H9 (cell line): ENCODE data around the gene RARS1. TPM values are rescaled to one million over a fixed set of nuclear protein-coding genes. Genes with fewer than 3 reads are reported as not detected.

Experiments used
- DNase-seq: peaks from one replicate; pipeline ENCODE4 v3.0.0-alpha.2; 2017
- H2AFZ ChIP-seq: one replicate; pipeline ENCODE4 v1.6.1; 2013; ENCODE audit warnings: mild to moderate bottlenecking, low read length, control low read depth, moderate library complexity
- H2AK5ac ChIP-seq: 2 replicates; pipeline ENCODE4 v1.6.1; 2013; ENCODE audit warnings: low read length, control low read depth, mixed read lengths; ENCODE audit not compliant: insufficient read length
- H2BK120ac ChIP-seq: one replicate; pipeline ENCODE4 v1.6.1; 2013; ENCODE audit warnings: low read depth, mild to moderate bottlenecking, low read length, control low read depth, inconsistent platforms; ENCODE audit not compliant: poor library complexity, severe bottlenecking
- H2BK12ac ChIP-seq: 2 replicates; pipeline ENCODE4 v1.6.1; 2013; ENCODE audit warnings: low read length, control low read depth, mixed read lengths, low read depth; ENCODE audit not compliant: insufficient read length
- H2BK15ac ChIP-seq: 2 replicates; pipeline ENCODE4 v1.6.1; 2013; ENCODE audit warnings: low read depth, low read length, control low read depth
- H2BK20ac ChIP-seq: one replicate; pipeline ENCODE4 v1.6.1; 2013; ENCODE audit warnings: low read depth, mild to moderate bottlenecking, low read length, control low read depth, inconsistent platforms; ENCODE audit not compliant: poor library complexity, severe bottlenecking
- H2BK5ac ChIP-seq: 2 replicates; pipeline ENCODE4 v1.6.1; 2013; ENCODE audit warnings: low read length, control low read depth, mixed read lengths; ENCODE audit not compliant: insufficient read length
- H3K14ac ChIP-seq: 2 replicates; pipeline ENCODE4 v1.6.1; 2013; ENCODE audit warnings: low read length, control low read depth; ENCODE audit not compliant: insufficient read depth
- H3K18ac ChIP-seq: 2 replicates; pipeline ENCODE4 v1.6.1; 2013; ENCODE audit warnings: low read depth, mild to moderate bottlenecking, mixed read lengths, low read length, control low read depth; ENCODE audit not compliant: insufficient read length
- H3K23ac ChIP-seq: 2 replicates; pipeline ENCODE4 v1.6.1; 2013; ENCODE audit warnings: low read length, control low read depth, mixed read lengths, low read depth; ENCODE audit not compliant: insufficient read length
- H3K23me2 ChIP-seq: 2 replicates; pipeline ENCODE4 v1.6.1; 2013; ENCODE audit warnings: low read depth, mild to moderate bottlenecking, mixed read lengths, low read length, control low read depth; ENCODE audit not compliant: insufficient read length, poor library complexity, severe bottlenecking
- H3K27ac ChIP-seq: 2 replicates; pipeline ENCODE4 v1.5.1; 2013; ENCODE audit warnings: low read length, control low read depth, mixed read lengths, low read depth; ENCODE audit not compliant: insufficient read length
- H3K27me3 ChIP-seq: 2 replicates; pipeline ENCODE4 v1.6.1; 2013; ENCODE audit warnings: low read length, control low read depth, inconsistent platforms; ENCODE audit not compliant: insufficient read depth
- H3K4ac ChIP-seq: 2 replicates; pipeline ENCODE4 v1.6.1; 2013; ENCODE audit warnings: low read depth, mild to moderate bottlenecking, control low read depth, inconsistent platforms, low read length, moderate library complexity
- H3K4me1 ChIP-seq: 2 replicates; pipeline ENCODE4 v1.6.1; 2013; ENCODE audit warnings: low read length, control low read depth, inconsistent platforms; ENCODE audit not compliant: insufficient read depth
- H3K4me2 ChIP-seq: 2 replicates; pipeline ENCODE4 v1.6.1; 2013; ENCODE audit warnings: low read length, control low read depth, mixed read lengths; ENCODE audit not compliant: insufficient read length, insufficient read depth
- H3K56ac ChIP-seq: 2 replicates; pipeline ENCODE4 v1.6.1; 2013; ENCODE audit warnings: low read depth, mild to moderate bottlenecking, mixed read lengths, low read length, control low read depth; ENCODE audit not compliant: insufficient read length
- H3K79me1 ChIP-seq: 2 replicates; pipeline ENCODE4 v1.6.1; 2013; ENCODE audit warnings: low read depth, mild to moderate bottlenecking, moderate library complexity, low read length, control low read depth, inconsistent platforms; ENCODE audit not compliant: insufficient read depth, poor library complexity, severe bottlenecking
- H3K79me2 ChIP-seq: 2 replicates; pipeline ENCODE4 v1.6.1; 2013; ENCODE audit warnings: low read length, control low read depth, inconsistent platforms; ENCODE audit not compliant: insufficient read depth
- H3K9ac ChIP-seq: 2 replicates; pipeline ENCODE4 v1.6.1; 2013; ENCODE audit warnings: low read length, control low read depth, mixed read lengths; ENCODE audit not compliant: insufficient read length; ENCODE audit errors: extremely low read depth
- H3K9me3 ChIP-seq: one replicate; pipeline ENCODE4 v1.6.1; 2013; ENCODE audit warnings: low read depth, low read length, inconsistent platforms; ENCODE audit not compliant: control insufficient read depth
- H3T11ph ChIP-seq: one replicate; pipeline ENCODE4 v1.6.1; 2013; ENCODE audit warnings: mild to moderate bottlenecking, low read length, control low read depth, inconsistent platforms
- H4K20me1 ChIP-seq: one replicate; pipeline ENCODE4 v1.6.1; 2013; ENCODE audit not compliant: control insufficient read depth, insufficient read length, insufficient read depth
- H4K5ac ChIP-seq: 2 replicates; pipeline ENCODE4 v1.6.1; 2013; ENCODE audit warnings: low read depth, mild to moderate bottlenecking, mixed read lengths, low read length, control low read depth; ENCODE audit not compliant: insufficient read length
- H4K8ac ChIP-seq: replicated peaks from 2 replicates; pipeline ENCODE4 v1.6.1; 2013; ENCODE audit warnings: low read length, control low read depth, mixed read lengths, low read depth; ENCODE audit not compliant: insufficient read length
- H4K91ac ChIP-seq: 2 replicates; pipeline ENCODE4 v1.6.1; 2013; ENCODE audit warnings: low read depth, mild to moderate bottlenecking, moderate library complexity, mixed read lengths, low read length, control low read depth; ENCODE audit not compliant: insufficient read length
- H3K27ac Mint-ChIP-seq, 3 experiments: 2 replicates in 2 of 3; 3 replicates in 1 of 3; pipeline ENCODE4 v1.8.0; 2020 to 2021; ENCODE audit warnings: mixed read lengths in 3 of 3, mild to moderate bottlenecking in 1 of 3, moderate library complexity in 1 of 3
- H3K27me3 Mint-ChIP-seq: 2 replicates; pipeline ENCODE4 v1.8.0; 2021; ENCODE audit warnings: low read depth, mild to moderate bottlenecking, moderate library complexity, mixed read lengths
- H3K36me3 Mint-ChIP-seq, 3 experiments: 2 replicates in 2 of 3; 3 replicates in 1 of 3; pipeline ENCODE4 v1.8.0; 2020 to 2021; ENCODE audit warnings: low read depth in 3 of 3, mixed read lengths in 3 of 3; ENCODE audit not compliant: insufficient read depth in 1 of 3
- H3K4me1 Mint-ChIP-seq, 2 experiments: 2 replicates each; pipeline ENCODE4 v1.8.0; 2020; ENCODE audit warnings: mixed read lengths in 2 of 2
- H3K4me3 Mint-ChIP-seq, 2 experiments: 2 replicates in 1 of 2; 3 replicates in 1 of 2; pipeline ENCODE4 v1.8.0; 2020 to 2021; ENCODE audit warnings: mild to moderate bottlenecking in 2 of 2, mixed read lengths in 2 of 2, moderate library complexity in 1 of 2
- H3K9me3 Mint-ChIP-seq, 2 experiments: 2 replicates in 1 of 2; 3 replicates in 1 of 2; pipeline ENCODE4 v1.8.0; 2020; ENCODE audit warnings: mild to moderate bottlenecking in 2 of 2, mixed read lengths in 2 of 2, moderate library complexity in 1 of 2
- CTCF ChIP-seq: fragments of 200-600 bp; sonication (generic); conservative IDR thresholded peaks from 3 replicates; pipeline ENCODE4 v1.8.0; 2021; ENCODE audit warnings: antibody characterized with exemption, mild to moderate bottlenecking
- WGBS: extraction: QIAGEN DNeasy Blood & Tissue Kit; methylation state at CpG from one replicate; pipeline ENCODE4 v1.1.7; 2013; ENCODE audit warnings: missing lambda C conversion rate, low lambda C conversion rate, mixed read lengths; ENCODE audit not compliant: insufficient read length; ENCODE audit errors: extremely low coverage; 5-methylcytosine and 5-hydroxymethylcytosine counted together
- total RNA-seq: library from RNA; stranded (reverse); gene quantifications from 2 replicates; pipeline ENCODE4 v1.2.1, GENCODE V29; 2021

RARS1 gene
- total RNA-seq, 1 experiment from 2014 or later = 108 TPM

GRCh38 chr5:168557389-168557788 lies 71.1 kb downstream of the RARS1 start:
- Histone ChIP-seq H4K8ac (no peak overlapping the region), H3K79me2 (0 out of 2 replicates have a peak, but pooled peaks cover 1% of the 10 kb centered on the region), H3K18ac (no peak overlapping the region), H3K4me1 (no peaks in the 10 kb centered on the region), H3K23me2 (no peaks in the 10 kb centered on the region), H4K5ac (no peak overlapping the region), H3K9ac (no peak overlapping the region), H2BK120ac (no peak overlapping the region), H3K9me3 (no peaks in the 10 kb centered on the region), H3K23ac (no peak overlapping the region), H3K14ac (no peak overlapping the region), H2BK15ac (no peak overlapping the region), H4K91ac (no peak overlapping the region), H2BK5ac (no peak overlapping the region), H3T11ph (no peak overlapping the region), H2AFZ (no peak overlapping the region), H4K20me1 (no peaks in the 10 kb centered on the region), H3K79me1 (peaks cover 6% of the 10 kb centered on the region), H3K27me3 (no peaks in the 10 kb centered on the region), H2BK12ac (no peak overlapping the region), H3K27ac (no peak overlapping the region), H3K4ac (no peak overlapping the region), H3K4me2 (no peak overlapping the region), H3K56ac (no peak overlapping the region), H2BK20ac (no peak overlapping the region), H2AK5ac (no peak overlapping the region)
- Mint-ChIP-seq H3K9me3 (no peaks in the 10 kb centered on the region), H3K27ac (no peak overlapping the region), H3K27me3 (no peaks in the 10 kb centered on the region), H3K4me3 (no peak overlapping the region), H3K36me3 (peaks cover 54 to 85% (median 80%) of the 10 kb centered on the region in 3 experiments), H3K4me1 (no peaks in the 10 kb centered on the region)
- no peak for DNase-seq
- no peak for TF ChIP-seq CTCF
- WGBS = no CpG with 5 or more reads among the region's 2 CpGs
